WTC11 (cell line): ENCODE results near the gene DESI2.

Experiments used
- CBFB ChIP-seq: sonication (generic); formaldehyde crosslinking; IDR thresholded peaks from 2 replicates; pipeline ENCODE4 v1.8.1; 2022; ENCODE audit warnings: mild to moderate bottlenecking, low read depth, missing genetic modification reagents
- FOXJ3 ChIP-seq: sonication (generic); formaldehyde crosslinking; IDR thresholded peaks from 2 replicates; pipeline ENCODE4 v1.9.0; 2021; ENCODE audit warnings: missing genetic modification reagents, mild to moderate bottlenecking, borderline replicate concordance
- SMAD3 ChIP-seq: sonication (generic); formaldehyde crosslinking; IDR thresholded peaks from 2 replicates; pipeline ENCODE4 v1.8.0; 2022; ENCODE audit warnings: missing genetic modification reagents, mild to moderate bottlenecking, borderline replicate concordance
- SP1 ChIP-seq: sonication (generic); formaldehyde crosslinking; conservative IDR thresholded peaks from 2 replicates; pipeline ENCODE4 v1.8.1; 2022; ENCODE audit warnings: missing genetic modification reagents
- TF ChIP-seq, protein P1 (sequence below): fragments of 200-600 bp; IDR thresholded peaks from 2 replicates; pipeline ENCODE4 v1.8.0; 2022; ENCODE audit warnings: antibody characterized with exemption
- TF ChIP-seq, protein P2 (sequence below): sonication (generic); formaldehyde crosslinking; IDR thresholded peaks from 2 replicates; pipeline ENCODE4 v1.8.0; 2022; ENCODE audit warnings: mild to moderate bottlenecking, missing genetic modification reagents
- TF ChIP-seq, protein P3 (sequence below): sonication (generic); formaldehyde crosslinking; conservative IDR thresholded peaks from 2 replicates; pipeline ENCODE4 v1.8.1; 2023; ENCODE audit warnings: mild to moderate bottlenecking, low read depth, missing genetic modification reagents, moderate library complexity
- TF ChIP-seq, protein P4 (sequence below): sonication (generic); formaldehyde crosslinking; IDR thresholded peaks from 2 replicates; pipeline ENCODE4 v1.8.1; 2023; ENCODE audit warnings: mild to moderate bottlenecking, missing genetic modification reagents, moderate library complexity
- TF ChIP-seq, protein P5 (sequence below): sonication (generic); formaldehyde crosslinking; IDR thresholded peaks from 2 replicates; pipeline ENCODE4 v1.8.1; 2023; ENCODE audit warnings: mild to moderate bottlenecking, missing genetic modification reagents

DNA sequence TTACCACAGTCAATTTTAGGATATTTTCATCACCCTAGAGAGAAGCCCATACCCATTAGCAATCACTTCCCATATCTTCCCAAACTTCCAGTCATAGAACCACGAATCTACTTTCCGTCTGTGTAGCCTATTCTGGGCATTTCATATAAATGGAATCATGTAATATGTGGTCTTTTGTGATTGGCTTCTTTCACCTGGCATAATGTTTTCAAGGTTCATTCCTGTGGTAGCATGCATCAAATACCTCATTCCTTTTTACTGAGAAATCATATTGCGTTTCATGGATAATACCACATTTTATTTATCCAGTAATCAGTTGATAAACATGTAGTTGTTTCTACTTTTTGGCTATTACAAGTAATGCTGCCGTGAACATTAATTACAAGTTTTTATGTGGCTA, 21.5 kb downstream of the DESI2 start:
- TF ChIP-seq SP1 (CRISPR knock-in tag) (no peak), SMAD3 (no peak), CBFB (no peak), FOXJ3 (CRISPR knock-in tag) (no peak)
- TF ChIP-seq, protein P1, sequence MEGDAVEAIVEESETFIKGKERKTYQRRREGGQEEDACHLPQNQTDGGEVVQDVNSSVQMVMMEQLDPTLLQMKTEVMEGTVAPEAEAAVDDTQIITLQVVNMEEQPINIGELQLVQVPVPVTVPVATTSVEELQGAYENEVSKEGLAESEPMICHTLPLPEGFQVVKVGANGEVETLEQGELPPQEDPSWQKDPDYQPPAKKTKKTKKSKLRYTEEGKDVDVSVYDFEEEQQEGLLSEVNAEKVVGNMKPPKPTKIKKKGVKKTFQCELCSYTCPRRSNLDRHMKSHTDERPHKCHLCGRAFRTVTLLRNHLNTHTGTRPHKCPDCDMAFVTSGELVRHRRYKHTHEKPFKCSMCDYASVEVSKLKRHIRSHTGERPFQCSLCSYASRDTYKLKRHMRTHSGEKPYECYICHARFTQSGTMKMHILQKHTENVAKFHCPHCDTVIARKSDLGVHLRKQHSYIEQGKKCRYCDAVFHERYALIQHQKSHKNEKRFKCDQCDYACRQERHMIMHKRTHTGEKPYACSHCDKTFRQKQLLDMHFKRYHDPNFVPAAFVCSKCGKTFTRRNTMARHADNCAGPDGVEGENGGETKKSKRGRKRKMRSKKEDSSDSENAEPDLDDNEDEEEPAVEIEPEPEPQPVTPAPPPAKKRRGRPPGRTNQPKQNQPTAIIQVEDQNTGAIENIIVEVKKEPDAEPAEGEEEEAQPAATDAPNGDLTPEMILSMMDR, result no peak
- TF ChIP-seq, protein P2, sequence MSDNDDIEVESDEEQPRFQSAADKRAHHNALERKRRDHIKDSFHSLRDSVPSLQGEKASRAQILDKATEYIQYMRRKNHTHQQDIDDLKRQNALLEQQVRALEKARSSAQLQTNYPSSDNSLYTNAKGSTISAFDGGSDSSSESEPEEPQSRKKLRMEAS, result no peak
- TF ChIP-seq, protein P3, sequence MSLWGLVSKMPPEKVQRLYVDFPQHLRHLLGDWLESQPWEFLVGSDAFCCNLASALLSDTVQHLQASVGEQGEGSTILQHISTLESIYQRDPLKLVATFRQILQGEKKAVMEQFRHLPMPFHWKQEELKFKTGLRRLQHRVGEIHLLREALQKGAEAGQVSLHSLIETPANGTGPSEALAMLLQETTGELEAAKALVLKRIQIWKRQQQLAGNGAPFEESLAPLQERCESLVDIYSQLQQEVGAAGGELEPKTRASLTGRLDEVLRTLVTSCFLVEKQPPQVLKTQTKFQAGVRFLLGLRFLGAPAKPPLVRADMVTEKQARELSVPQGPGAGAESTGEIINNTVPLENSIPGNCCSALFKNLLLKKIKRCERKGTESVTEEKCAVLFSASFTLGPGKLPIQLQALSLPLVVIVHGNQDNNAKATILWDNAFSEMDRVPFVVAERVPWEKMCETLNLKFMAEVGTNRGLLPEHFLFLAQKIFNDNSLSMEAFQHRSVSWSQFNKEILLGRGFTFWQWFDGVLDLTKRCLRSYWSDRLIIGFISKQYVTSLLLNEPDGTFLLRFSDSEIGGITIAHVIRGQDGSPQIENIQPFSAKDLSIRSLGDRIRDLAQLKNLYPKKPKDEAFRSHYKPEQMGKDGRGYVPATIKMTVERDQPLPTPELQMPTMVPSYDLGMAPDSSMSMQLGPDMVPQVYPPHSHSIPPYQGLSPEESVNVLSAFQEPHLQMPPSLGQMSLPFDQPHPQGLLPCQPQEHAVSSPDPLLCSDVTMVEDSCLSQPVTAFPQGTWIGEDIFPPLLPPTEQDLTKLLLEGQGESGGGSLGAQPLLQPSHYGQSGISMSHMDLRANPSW, result no peak
- TF ChIP-seq, protein P4, sequence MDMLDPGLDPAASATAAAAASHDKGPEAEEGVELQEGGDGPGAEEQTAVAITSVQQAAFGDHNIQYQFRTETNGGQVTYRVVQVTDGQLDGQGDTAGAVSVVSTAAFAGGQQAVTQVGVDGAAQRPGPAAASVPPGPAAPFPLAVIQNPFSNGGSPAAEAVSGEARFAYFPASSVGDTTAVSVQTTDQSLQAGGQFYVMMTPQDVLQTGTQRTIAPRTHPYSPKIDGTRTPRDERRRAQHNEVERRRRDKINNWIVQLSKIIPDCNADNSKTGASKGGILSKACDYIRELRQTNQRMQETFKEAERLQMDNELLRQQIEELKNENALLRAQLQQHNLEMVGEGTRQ, result no peak
- TF ChIP-seq, protein P5, sequence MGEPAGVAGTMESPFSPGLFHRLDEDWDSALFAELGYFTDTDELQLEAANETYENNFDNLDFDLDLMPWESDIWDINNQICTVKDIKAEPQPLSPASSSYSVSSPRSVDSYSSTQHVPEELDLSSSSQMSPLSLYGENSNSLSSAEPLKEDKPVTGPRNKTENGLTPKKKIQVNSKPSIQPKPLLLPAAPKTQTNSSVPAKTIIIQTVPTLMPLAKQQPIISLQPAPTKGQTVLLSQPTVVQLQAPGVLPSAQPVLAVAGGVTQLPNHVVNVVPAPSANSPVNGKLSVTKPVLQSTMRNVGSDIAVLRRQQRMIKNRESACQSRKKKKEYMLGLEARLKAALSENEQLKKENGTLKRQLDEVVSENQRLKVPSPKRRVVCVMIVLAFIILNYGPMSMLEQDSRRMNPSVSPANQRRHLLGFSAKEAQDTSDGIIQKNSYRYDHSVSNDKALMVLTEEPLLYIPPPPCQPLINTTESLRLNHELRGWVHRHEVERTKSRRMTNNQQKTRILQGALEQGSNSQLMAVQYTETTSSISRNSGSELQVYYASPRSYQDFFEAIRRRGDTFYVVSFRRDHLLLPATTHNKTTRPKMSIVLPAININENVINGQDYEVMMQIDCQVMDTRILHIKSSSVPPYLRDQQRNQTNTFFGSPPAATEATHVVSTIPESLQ, result no peak
